GM12801 (cell line): ENCODE results near the gene TLE4.

Experiments
- CTCF ChIP-seq: IDR thresholded peaks from one replicate; pipeline ENCODE4 v1.5.1; 2011; ENCODE audit warnings: control low read depth; ENCODE audit not compliant: insufficient read length; ENCODE audit errors: extremely low read depth

Gene TLE4

GRCh38 chr9:79573412-79573923 is 1.7 kb downstream of the TLE4 start:
- no peak for TF ChIP-seq CTCF

- TF ChIP-seq CTCF = no peak
Measured at GRCh38 chr9:79574136-79574535, 2.4 kb downstream of the TLE4 start.

DNA sequence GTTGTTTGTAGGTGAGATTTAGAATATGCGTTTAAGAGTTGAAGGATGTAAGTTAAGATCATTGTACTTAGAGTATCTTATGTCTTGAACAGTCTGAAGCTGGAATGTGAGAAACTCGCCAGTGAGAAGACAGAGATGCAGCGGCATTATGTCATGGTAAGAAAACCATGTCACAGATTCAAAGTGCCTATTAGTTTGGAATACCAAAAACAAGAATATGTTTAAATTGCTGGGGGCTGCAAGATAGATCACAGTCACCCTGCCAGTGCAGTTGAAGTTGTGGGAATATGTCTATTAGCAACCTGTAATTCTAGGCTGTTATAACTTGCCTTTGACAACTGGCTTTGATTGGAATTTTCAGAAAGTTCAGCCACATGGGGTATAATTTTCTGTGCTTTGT is 3.0 kb downstream of the TLE4 start:
- TF ChIP-seq CTCF = no peak

DNA sequence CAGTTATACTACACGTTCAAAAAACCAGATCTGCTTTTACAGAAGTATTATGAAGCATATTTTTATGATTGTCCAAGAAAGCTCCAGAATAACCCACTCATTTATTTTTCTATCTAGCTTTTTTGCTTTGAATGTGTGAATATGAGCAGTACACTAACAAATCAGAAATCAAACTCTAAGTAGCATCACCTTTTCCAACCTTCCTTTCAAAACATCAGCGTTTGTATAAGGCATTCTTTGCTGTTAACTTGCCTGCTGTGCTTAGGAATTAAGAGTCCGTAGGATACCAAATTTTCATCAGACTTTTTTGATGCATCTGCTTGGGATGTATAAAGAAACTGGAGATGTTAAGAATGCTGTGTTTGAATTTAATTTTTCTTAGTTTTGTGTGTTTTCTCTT is 3.8 kb downstream of the TLE4 start:
- no peak for TF ChIP-seq CTCF

- no peak for TF ChIP-seq CTCF
Measured at GRCh38 chr9:79577969-79578723, 6.4 kb downstream of the TLE4 start.

GRCh38 chr9:79578891-79579290 is 7.1 kb downstream of the TLE4 start:
- no peak for TF ChIP-seq CTCF

GRCh38 chr9:79579624-79580023 is 7.9 kb downstream of the TLE4 start:
- no peak for TF ChIP-seq CTCF
